Esophagus muscularis mucosa (tissue), 4 donors: ENCODE data around the gene RND3. TPM values are rescaled to one million over a fixed set of nuclear protein-coding genes. Genes with fewer than 3 reads are reported as not detected.

Experiments
- DNase-seq: peaks from one replicate; pipeline ENCODE4 v3.0.0-alpha.2; 2017; ENCODE audit errors: extremely low spot score
- H3K27ac ChIP-seq, 4 donors: fragments of 200-600 bp; sonication (generic); replicated peaks in 1 of 4; 1 replicate in 3 of 4; 2 replicates in 1 of 4; pipeline ENCODE4 v1.5.1; 2016 to 2019; ENCODE audit warnings: mild to moderate bottlenecking in 1 of 4
- H3K27me3 ChIP-seq, 4 donors: fragments of 200-600 bp; sonication (generic); one replicate each; pipeline versions ENCODE4 v1.5.1 to v1.6.0; 2016 to 2019
- H3K36me3 ChIP-seq, 4 donors: fragments of 200-600 bp; sonication (generic); one replicate each; pipeline ENCODE4 v1.5.1; 2016 to 2019
- H3K4me1 ChIP-seq, 4 donors: fragments of 200-600 bp; sonication (generic); one replicate each; pipeline ENCODE4 v1.5.1; 2016 to 2019
- H3K4me3 ChIP-seq, 4 donors: fragments of 200-600 bp; sonication (generic); 1 replicate in 2 of 4; 2 replicates in 2 of 4; pipeline ENCODE4 v1.5.1; 2016 to 2019; ENCODE audit warnings: mild to moderate bottlenecking in 4 of 4, moderate library complexity in 1 of 4
- H3K9me3 ChIP-seq, 4 donors: fragments of 200-600 bp; sonication (generic); 1 replicate in 3 of 4; 2 replicates in 1 of 4; pipeline ENCODE4 v1.5.1; 2016 to 2019
- EP300 ChIP-seq: sonication (generic); formaldehyde crosslinking; IDR thresholded peaks from one replicate; pipeline ENCODE4 v1.6.1; 2017; ENCODE audit warnings: antibody characterized with exemption
- POLR2A ChIP-seq: fragments of 450-650 bp; IDR thresholded peaks from one replicate; pipeline ENCODE4 v1.6.1; 2017; ENCODE audit warnings: antibody characterized with exemption, moderate library complexity, mild to moderate bottlenecking, low read depth
- POLR2AphosphoS5 ChIP-seq, 2 donors: sonication (generic); formaldehyde crosslinking; IDR thresholded peaks; one replicate each; pipeline ENCODE4 v1.6.1; 2017; ENCODE audit warnings: antibody characterized with exemption in 2 of 2
- WGBS: methylation state at CpG from one replicate; pipeline ENCODE4 v1.1.5; 2018; 5-methylcytosine and 5-hydroxymethylcytosine counted together
- intact Hi-C: fragments of 100-400 bp; cut with DNase I; formaldehyde crosslinking; loops from one replicate; pipeline ENCODE4 v1.15.1; 2023
- total RNA-seq, 4 donors: library from RNA; depleted of rRNA; stranded (reverse); fragments of >200 nt; gene quantifications; one replicate each; pipeline versions ENCODE4 v1.1.0 to v1.2.1, GENCODE V29; 2016
- TF ChIP-seq, protein P1 (sequence below), 3 experiments: fragments of 200-600 bp in 2 of 3; fragments of 450-650 bp in 1 of 3; sonication (generic) in 2 of 3; IDR thresholded peaks; one replicate each; pipeline ENCODE4 v1.5.1; 2017 to 2019; ENCODE audit warnings: antibody characterized with exemption in 3 of 3, mild to moderate bottlenecking in 2 of 3, moderate library complexity in 1 of 3

RND3 gene
- total RNA-seq, 4 donors from 2014 or later = 39.6 to 219 (median 73.5) TPM

DNA sequence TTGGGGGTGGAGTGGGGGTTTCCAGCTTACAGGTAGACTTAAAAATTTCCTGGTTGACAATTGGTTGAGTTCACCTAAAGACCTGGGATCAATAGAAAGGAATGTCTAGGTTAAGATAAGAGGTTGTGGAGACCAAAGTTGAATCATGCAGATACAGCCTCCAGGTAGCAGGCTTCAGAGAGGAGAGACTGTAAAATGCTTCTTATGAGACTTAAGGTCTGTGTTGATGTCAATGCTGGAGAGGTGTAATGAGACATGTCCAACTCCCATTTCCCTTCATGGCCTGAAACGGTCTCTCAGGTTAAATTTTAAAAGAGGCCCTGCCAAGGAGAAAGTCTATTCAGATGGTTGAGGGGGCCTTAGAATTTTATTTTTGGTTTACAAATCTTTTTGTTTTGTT is 38.5 kb upstream of the RND3 start:
- Histone ChIP-seq H3K4me3 (no peak overlapping the region), H3K27me3 (no peaks in the 10 kb centered on the region), H3K27ac (no peak overlapping the region), H3K9me3 (no peaks in the 10 kb centered on the region), H3K4me1 (peaks cover 0 to 30% (median 17%) of the 10 kb centered on the region in 4 donors), H3K36me3 (no peaks in the 10 kb centered on the region)
- WGBS = 89% methylated on average over 1 of the region's 1 CpG
- no peak for DNase-seq
- intact Hi-C loops = no loop called here
- no peak for TF ChIP-seq POLR2AphosphoS5 (IDR thresholded peaks at IDR 0.05)
- TF ChIP-seq, protein P1, sequence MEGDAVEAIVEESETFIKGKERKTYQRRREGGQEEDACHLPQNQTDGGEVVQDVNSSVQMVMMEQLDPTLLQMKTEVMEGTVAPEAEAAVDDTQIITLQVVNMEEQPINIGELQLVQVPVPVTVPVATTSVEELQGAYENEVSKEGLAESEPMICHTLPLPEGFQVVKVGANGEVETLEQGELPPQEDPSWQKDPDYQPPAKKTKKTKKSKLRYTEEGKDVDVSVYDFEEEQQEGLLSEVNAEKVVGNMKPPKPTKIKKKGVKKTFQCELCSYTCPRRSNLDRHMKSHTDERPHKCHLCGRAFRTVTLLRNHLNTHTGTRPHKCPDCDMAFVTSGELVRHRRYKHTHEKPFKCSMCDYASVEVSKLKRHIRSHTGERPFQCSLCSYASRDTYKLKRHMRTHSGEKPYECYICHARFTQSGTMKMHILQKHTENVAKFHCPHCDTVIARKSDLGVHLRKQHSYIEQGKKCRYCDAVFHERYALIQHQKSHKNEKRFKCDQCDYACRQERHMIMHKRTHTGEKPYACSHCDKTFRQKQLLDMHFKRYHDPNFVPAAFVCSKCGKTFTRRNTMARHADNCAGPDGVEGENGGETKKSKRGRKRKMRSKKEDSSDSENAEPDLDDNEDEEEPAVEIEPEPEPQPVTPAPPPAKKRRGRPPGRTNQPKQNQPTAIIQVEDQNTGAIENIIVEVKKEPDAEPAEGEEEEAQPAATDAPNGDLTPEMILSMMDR (IDR thresholded peaks at IDR 0.05) = no peak
- no peak for TF ChIP-seq POLR2A
- no peak for TF ChIP-seq EP300

DNA sequence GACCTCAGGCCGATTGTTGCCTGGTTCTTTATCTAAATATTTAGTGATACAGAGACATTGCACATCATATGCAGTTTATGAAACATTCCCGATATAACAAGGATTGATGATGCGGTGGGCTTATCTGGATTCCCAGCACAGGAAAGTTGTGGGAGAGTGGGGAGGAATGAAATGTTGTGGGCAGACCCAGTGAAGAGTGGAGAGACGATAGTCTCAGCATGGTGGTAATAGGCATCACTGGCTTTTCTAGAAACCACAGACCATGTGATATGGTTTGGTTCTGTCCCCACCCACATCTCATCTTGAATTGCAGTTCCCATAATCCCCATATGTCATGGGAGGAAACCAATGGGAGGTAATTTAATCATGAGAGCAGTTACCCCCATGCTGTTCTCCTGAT is 34.8 kb upstream of the RND3 start:
- no peak for DNase-seq
- Histone ChIP-seq H3K9me3 (no peaks in the 10 kb centered on the region), H3K36me3 (no peaks in the 10 kb centered on the region), H3K27me3 (no peaks in the 10 kb centered on the region), H3K27ac (no peak overlapping the region), H3K4me1 (peaks cover 0 to 52% (median 32%) of the 10 kb centered on the region in 4 donors), H3K4me3 (no peak overlapping the region)
- WGBS = 87% methylated on average over 4 of the region's 4 CpGs
- intact Hi-C loops = no loop called here
- TF ChIP-seq POLR2A (no peak), EP300 (no peak), POLR2AphosphoS5 (IDR thresholded peaks at IDR 0.05) (no peak)
- TF ChIP-seq, protein P1 (IDR thresholded peaks at IDR 0.05) = no peak

DNA sequence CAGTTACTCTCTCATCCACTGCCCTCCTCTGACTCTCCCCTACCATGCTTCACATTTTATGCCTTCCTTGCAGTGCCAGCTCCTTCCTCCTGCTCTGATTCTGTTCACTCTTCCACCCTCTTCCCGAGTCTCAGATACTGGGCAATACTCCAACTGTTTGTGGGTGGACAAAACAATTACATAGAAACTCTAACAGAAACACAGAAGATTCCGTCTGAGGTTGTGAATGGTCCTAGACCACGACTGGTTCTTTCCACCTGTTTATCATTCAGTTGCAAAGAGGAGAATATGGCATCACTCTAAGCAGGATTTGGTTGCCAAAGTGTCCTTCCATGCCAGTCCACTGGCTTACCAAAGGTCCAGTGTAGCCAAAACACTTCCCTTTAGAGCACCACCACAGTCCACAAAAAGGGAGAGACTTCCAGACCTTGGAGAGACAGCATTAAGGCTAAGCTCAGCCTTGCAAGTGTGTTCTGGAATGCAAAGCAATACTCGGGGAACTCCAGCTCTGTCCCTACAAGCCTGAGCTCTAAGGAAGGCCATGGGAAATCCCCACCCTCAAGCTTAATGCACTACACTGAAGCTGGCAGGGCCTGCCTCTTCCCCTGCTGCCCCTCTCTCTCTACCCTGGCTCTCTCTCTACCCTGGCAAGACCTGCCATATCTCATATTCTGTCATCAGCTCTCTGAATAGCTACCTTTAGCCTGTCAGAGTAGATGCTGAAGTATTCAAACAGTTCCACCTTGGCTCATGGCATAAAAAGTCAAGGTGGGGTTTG is 33.6 kb upstream of the RND3 start:
- TF ChIP-seq, protein P1 (IDR thresholded peaks at IDR 0.05) = no peak
- TF ChIP-seq POLR2A = no peak
- no peak for TF ChIP-seq POLR2AphosphoS5 (IDR thresholded peaks at IDR 0.05)
- TF ChIP-seq EP300 = no peak
- H3K36me3 ChIP-seq = no peaks in the 10 kb centered on the region
- H3K4me1 ChIP-seq = peaks cover 0 to 46% (median 29%) of the 10 kb centered on the region in 4 donors
- H3K9me3 ChIP-seq = no peaks in the 10 kb centered on the region
- intact Hi-C loops = no loop called here
- peak overlapping the region in 1 of 4 donors; percentile 28 for H3K27ac ChIP-seq
- 58% methylated on average over 4 of the region's 4 CpGs for WGBS
- no peak for DNase-seq
- no peak overlapping the region for H3K4me3 ChIP-seq
- H3K27me3 ChIP-seq = no peaks in the 10 kb centered on the region

DNA sequence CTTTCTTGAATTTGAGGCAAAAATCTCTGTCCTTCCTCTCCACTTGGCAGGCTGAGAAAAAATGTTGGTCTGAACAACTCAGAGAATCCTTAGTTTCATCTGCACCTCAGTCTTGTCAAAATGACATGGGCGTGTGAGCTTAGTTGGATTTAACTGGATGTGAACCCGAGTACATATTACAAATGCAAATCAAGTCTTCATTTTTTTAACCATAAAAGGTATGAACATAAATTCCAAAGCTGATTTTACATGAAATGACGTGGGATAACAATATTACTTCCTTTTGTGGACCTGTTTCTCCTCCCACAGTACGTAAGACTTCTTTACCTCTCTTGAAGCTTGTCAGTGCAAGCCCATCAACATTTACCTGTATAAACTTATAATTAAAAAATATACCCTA is 32.6 kb upstream of the RND3 start:
- Histone ChIP-seq H3K9me3 (no peaks in the 10 kb centered on the region), H3K4me1 (peaks cover 0 to 46% (median 29%) of the 10 kb centered on the region in 4 donors), H3K36me3 (no peaks in the 10 kb centered on the region), H3K4me3 (no peak overlapping the region), H3K27me3 (no peaks in the 10 kb centered on the region), H3K27ac (no peak overlapping the region)
- WGBS = 86% methylated on average over 4 of the region's 4 CpGs
- intact Hi-C loops = no loop called here
- no peak for DNase-seq
- TF ChIP-seq POLR2AphosphoS5 (IDR thresholded peaks at IDR 0.05) = no peak
- no peak for TF ChIP-seq POLR2A
- TF ChIP-seq, protein P1 (IDR thresholded peaks at IDR 0.05) = no peak
- no peak for TF ChIP-seq EP300
